ENCODE measurements around the gene TMPRSS4.
"Not testable (repeated sequence)": the region's sequence is repeated elsewhere in the genome, so short reads cannot be mapped to it uniquely, and the experiment has no call there.

The TMPRSS4 gene

DNA sequence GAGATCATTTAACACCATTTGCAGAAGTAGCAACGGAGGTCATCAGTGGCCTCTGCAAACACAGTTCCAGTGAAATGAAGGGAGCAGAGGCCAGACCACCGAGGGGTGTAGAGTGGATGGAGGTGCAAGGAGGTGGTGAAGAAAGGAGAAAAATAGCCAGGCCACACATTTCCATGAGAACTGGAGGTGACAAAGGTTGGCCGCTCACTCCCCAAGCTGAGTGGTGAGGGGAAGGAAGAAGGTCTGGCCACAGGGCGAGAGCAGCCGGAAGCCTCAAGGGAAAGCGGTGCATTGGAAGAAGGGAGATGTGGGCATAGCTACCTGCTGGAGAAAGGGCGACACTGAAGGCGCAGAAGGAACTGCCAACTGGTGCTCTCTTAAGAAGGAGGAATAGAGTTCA lies 20.1 kb upstream of the TMPRSS4 start:
- DNase-seq (ENCODE audit: extremely low read depth in 1 of 2, low read depth in 1 of 2) = no peak

DNA sequence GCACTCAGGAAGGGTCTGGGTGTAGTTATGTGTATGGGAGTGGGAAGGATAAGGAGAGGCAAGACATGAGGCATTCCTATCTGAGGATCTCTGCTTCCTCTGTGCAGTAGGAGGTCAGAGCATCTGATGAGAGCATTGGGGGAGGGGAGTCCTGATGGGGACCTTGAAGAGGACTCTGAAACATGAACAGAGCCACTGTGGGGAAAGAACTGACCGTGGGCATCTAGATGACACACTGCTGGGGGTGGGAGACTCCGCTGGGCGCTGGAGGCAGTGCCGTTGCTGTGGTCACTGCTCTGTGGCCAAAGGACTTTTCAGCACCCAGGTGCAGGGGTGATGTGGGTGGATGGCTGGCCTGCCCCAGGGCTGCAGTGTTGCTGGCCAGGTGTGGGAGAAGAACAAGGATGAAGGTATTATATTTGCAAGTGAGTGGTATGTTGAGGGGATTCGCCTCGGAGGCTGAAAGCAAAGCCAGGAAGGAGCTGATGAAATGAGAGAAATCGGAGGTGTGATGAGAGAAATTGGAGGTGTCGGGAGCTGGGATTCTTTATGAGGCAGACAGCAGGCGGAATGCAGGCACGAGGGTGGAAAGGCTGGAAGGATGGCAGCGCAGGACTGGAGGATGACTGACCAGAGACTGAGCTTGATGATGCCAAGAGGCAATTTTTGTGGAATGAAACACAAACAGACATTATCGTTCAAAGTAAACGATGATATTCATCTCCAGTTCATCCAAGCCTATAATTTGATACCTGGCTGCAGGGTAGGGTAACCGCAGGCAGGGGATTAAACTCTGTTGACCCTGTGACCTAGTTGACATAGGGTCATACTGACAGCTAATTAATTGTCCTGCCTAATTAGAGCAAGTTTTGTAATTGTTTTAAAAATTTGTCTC lies 19.4 kb upstream of the TMPRSS4 start:
- DNase-seq (ENCODE audit: extremely low read depth in 1 of 2, low read depth in 1 of 2) = no peak

DNA sequence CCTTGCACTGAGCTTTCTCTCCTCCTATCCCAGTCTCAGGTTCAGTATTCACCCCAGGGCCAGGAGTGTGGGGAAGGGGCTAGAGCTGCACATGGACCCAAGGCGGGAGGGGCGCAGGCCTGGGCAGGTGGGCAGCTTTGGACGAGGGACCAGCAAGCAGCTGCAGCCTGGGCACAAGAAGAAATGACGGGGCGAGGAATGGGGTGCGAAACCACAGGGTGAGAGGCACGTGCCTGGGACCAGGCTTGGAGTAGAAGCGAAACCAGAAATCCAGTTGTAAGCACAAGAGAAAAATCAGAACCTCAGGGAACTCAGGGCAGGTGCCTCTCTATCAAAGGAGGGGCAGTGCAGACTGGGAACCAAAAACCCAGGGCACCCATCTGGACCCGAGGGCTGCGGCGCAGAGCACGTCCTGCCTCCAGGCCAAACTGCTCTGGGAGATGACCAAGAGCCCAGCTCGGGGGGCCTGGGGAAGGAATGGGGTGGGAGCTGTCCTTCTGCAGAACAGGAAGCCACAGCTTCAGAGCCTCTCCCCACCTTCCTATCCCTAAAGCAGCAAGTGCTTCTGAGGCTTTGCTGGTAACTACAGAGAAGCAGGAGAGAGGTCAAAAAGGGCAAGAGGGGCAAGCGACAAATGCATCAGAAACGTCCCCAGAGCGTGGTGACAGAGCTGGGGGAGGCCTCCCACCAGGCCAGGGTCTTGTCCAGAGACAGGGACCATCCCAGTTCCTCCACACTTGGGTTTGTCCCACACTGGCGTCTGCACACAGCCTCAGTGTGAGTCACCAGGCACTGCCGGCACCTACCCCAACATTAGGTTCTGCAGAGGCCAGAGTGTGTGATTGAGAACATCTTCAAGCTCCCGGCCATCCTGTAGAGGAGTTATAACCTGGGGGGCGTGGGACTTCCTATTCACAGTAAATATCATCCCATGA lies 18.3 kb upstream of the TMPRSS4 start:
- DNase-seq (ENCODE audit: extremely low read depth in 1 of 2, low read depth in 1 of 2) = no peak

- no peak for DNase-seq (ENCODE audit: extremely low read depth in 1 of 2, low read depth in 1 of 2)
Measured at GRCh38 chr11:118059246-118059940, 17.5 kb upstream of the TMPRSS4 start.

GRCh38 chr11:118060081-118060661 lies 16.7 kb upstream of the TMPRSS4 start:
- no peak for DNase-seq (ENCODE audit: extremely low read depth in 1 of 2, low read depth in 1 of 2)

GRCh38 chr11:118060869-118061268 lies 16.0 kb upstream of the TMPRSS4 start:
- DNase-seq (ENCODE audit: extremely low read depth in 1 of 2, low read depth in 1 of 2) = no peak

- no peak for DNase-seq (ENCODE audit: extremely low read depth in 1 of 2, low read depth in 1 of 2)
Measured at GRCh38 chr11:118061586-118062125, 15.2 kb upstream of the TMPRSS4 start.

GRCh38 chr11:118062181-118062580 lies 14.7 kb upstream of the TMPRSS4 start:
- not testable (repeated sequence) for DNase-seq (ENCODE audit: extremely low read depth in 1 of 2, low read depth in 1 of 2)

DNA sequence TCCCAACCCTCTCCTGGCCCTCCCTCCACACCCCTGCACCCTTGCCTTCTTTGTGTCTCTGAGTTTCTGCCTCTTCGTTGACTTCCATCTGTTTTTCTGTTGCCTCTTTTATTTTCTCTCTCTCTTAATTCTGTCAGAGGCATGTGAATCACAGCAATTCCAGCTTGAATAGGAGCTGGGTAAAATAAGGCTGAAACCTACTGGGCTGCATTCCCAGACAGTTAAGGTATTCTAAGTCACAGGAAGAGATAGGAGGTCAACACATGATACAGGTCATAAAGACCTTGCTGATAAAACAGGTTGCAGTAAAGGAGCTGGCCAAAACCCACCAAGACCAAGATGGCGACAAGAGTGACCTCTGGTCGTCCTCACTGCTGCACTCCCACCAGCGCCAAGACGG lies 14.2 kb upstream of the TMPRSS4 start:
- not testable (repeated sequence) for DNase-seq (ENCODE audit: extremely low read depth in 1 of 2, low read depth in 1 of 2)

DNA sequence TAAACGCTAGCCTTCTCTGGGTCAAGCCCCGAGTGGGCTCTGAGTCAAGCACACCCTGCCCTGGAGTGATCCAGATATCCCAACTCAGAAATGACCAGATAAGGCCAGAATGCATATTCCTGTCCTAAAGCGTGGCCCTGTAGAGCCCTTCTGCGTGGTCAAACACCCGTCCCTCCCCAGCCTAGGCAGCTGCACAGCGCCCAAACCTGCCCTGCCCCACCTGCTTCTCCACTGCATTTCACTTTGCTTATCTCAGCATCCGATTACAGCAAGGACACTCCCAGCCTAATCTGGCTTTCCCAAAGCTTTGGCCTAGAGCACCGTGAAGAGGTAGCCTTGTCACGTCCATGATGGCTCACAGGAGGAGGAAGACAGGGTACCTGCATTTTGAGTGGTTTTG lies 11.9 kb upstream of the TMPRSS4 start:
- no peak for DNase-seq (ENCODE audit: extremely low read depth in 1 of 2, low read depth in 1 of 2)

- DNase-seq (ENCODE audit: extremely low read depth in 1 of 2, low read depth in 1 of 2) = no peak
Measured at GRCh38 chr11:118065384-118065783, 11.5 kb upstream of the TMPRSS4 start.

DNA sequence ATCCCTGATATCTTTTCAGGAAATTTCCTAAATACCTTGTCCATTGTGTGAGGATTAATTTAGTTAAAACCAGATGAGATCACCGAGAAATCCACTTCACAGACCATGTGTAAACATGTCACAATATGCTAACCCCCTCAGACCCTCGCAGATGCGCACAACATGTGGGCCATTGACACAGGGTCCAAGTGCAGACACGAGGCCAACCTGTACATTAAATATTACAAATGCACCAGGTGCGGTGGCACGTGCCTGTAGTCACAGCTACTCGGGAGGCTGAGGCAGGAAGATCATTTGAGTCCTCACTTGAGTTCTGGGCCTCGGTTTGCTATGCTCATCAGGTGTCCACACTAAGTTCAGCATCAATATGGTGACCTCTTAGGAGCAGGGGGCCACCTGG lies 9.9 kb upstream of the TMPRSS4 start:
- DNase-seq (ENCODE audit: extremely low read depth in 1 of 2, low read depth in 1 of 2) = no peak

DNA sequence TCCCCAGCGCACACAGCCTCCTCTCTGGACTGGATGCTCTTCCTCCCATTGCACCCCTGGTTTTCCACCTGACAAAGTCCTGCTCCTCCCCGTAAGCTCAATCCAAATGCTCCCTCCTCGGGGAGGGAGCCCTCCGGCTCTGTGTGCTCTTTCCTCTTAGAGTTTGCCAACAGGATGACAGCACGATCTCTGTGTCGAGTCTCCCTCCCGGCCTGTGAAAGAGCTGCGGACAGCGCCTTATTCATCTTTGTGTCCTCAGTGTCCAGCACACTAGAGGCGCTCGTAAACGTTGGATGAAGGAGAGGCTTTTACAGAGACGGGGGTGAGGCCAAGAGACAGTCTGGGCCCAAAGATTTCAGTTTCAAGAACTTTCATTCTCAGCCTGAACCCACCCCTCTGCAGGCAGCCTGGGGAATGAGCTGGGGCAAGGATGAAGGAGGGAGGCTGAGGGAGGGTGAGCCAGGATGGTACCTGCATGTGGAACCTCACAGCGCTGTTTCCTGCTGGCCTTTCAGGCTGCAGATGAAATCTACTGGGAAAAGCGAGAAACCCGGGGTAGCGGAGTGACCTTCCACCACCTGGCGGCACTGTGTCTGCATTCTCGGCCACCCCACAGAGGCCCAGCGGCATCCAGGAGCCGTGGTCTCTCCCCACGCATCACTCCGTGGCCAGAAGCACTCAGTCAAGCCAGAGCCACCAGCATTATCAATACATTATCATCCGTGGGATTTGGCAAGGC lies 8.5 kb upstream of the TMPRSS4 start:
- no peak for DNase-seq (ENCODE audit: extremely low read depth in 1 of 2, low read depth in 1 of 2)

DNA sequence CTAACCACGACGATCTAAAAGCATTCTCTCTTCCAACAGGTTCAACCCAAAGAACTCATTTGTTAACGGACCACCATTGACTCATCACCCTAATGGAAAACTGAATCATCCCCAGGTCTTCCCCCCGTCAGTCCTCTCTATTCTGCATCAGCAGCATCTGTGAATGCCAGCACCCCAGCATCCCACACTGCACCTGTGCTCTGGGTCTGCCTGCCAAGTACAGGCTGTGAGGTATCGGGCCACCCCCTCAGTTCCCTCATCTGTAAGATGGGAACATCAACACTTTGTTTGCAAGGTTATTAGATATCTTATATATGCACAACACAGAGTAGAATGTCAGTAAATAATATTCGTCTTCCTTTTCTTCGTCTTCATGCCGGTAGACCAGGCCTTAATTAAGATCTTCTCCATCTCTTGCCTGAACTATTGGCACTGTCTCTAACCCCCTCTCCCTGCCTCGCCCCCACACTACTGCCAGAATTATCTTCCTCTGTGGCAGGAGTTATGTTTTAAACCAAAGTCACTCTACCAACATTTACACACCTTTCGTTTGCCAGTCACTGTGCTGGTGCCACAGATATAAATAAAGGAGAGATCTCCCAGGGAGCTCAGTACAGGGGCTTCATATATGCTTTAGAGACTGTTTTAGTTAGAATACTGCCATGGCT lies 7.8 kb upstream of the TMPRSS4 start:
- no peak for DNase-seq (ENCODE audit: extremely low read depth in 1 of 2, low read depth in 1 of 2)

DNA sequence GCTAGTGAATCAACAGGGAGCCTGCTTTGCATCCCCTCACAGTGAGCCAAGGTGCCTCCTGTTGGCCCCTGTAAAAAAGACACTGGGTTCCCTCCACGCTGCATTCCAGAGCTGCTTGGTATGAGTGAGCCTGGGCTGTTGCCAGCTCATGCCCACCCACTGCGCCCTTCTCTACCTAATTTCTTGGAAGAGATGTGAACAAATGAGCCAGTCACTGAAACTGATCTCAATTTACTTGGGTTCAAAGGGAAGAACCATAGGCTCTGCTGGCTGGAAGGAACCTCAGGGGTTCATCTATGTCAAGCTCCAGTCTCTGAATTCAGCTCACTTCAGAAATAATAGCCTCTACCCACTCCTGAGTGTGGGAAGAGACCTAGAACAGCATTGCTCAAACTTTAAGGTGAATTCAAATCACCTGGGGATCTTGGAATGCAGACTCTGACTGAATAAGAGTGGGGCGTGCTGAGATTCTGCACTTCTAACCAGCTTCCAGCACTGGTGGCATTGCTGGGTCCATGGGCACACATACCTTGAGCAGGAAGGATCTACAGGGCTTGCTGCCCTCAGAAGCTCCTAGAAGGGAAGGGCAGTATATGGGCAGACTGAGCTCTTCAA lies 5.4 kb upstream of the TMPRSS4 start:
- no peak for DNase-seq (ENCODE audit: extremely low read depth in 1 of 2, low read depth in 1 of 2)

DNA sequence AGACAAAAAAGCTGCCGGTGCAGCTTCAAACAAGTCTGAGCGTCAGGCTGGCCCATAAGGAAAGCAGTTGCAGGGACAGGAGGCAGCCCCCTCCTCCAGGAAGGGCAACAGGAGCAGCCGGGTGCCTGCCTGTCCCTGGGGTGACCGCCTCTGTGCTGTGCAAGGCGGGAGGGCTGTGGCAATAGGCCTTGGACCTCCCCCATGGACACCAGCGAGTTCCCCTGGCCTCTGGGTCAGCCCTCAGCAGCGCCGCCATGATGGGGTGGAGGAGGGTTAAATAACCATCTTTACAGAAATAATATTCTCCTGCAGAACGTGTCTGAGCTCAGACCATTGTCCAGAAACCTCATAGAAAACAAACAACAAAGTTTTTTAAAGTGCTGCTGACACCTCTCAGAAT lies 3.3 kb upstream of the TMPRSS4 start:
- DNase-seq (ENCODE audit: extremely low read depth in 1 of 2, low read depth in 1 of 2) = no peak

- DNase-seq (ENCODE audit: extremely low read depth in 1 of 2, low read depth in 1 of 2) = no peak
Measured at GRCh38 chr11:118074091-118074685, 2.7 kb upstream of the TMPRSS4 start.

- no peak for DNase-seq (ENCODE audit: extremely low read depth in 1 of 2, low read depth in 1 of 2)
Measured at GRCh38 chr11:118074785-118075184, 2.1 kb upstream of the TMPRSS4 start.
